Neuronal stem cell (in vitro differentiated cells): ENCODE measurements around the gene ANKRD13B.
A peak's percentile ranks its signal among the peaks of the same experiment; 100 is the strongest.

Experiments
- DNase-seq: peaks from one replicate; pipeline ENCODE4 v3.0.0-alpha.2; 2013; ENCODE audit warnings: low spot score
- H2AFZ ChIP-seq: one replicate; pipeline ENCODE4 v1.6.1; 2013; ENCODE audit warnings: mild to moderate bottlenecking, low read length, inconsistent platforms
- H2AK5ac ChIP-seq: 2 replicates; pipeline ENCODE4 v1.6.1; 2013; ENCODE audit warnings: low read depth, mild to moderate bottlenecking, inconsistent platforms, low read length, moderate library complexity, mixed read lengths
- H2BK120ac ChIP-seq: 2 replicates; pipeline ENCODE4 v1.6.1; 2013; ENCODE audit warnings: low read depth, mild to moderate bottlenecking, inconsistent platforms, low read length, moderate library complexity, mixed read lengths
- H2BK12ac ChIP-seq: one replicate; pipeline ENCODE4 v1.6.1; 2013; ENCODE audit warnings: low read length, inconsistent platforms
- H2BK15ac ChIP-seq: 2 replicates; pipeline ENCODE4 v1.6.1; 2013; ENCODE audit warnings: mild to moderate bottlenecking, low read length, inconsistent platforms, mixed read lengths
- H2BK5ac ChIP-seq: one replicate; pipeline ENCODE4 v1.6.1; 2013; ENCODE audit warnings: inconsistent platforms, mild to moderate bottlenecking, low read length, moderate library complexity
- H3K14ac ChIP-seq: one replicate; pipeline ENCODE4 v1.6.1; 2013; ENCODE audit warnings: low read length, inconsistent platforms
- H3K18ac ChIP-seq: 2 replicates; pipeline ENCODE4 v1.6.1; 2013; ENCODE audit warnings: low read length, inconsistent platforms
- H3K23ac ChIP-seq: 2 replicates; pipeline ENCODE4 v1.6.1; 2013; ENCODE audit warnings: low read depth, mild to moderate bottlenecking, mixed read lengths, low read length, inconsistent platforms; ENCODE audit not compliant: poor library complexity
- H3K27ac ChIP-seq: replicated peaks from 3 replicates; pipeline ENCODE4 v1.5.1; 2013; ENCODE audit warnings: low read length, inconsistent platforms
- H3K27me3 ChIP-seq, 3 experiments: 2 replicates each; pipeline ENCODE4 v1.6.1; 2013; ENCODE audit warnings: low read length in 3 of 3, mild to moderate bottlenecking in 2 of 3, inconsistent platforms in 1 of 3, low read depth in 1 of 3, mixed read lengths in 1 of 3, moderate library complexity in 1 of 3; ENCODE audit not compliant: control insufficient read depth in 3 of 3, insufficient read depth in 3 of 3
- H3K36me3 ChIP-seq, 2 donors: replicated peaks in 1 of 2; 2 replicates each; pipeline ENCODE4 v1.6.1; 2013; ENCODE audit warnings: low read length in 2 of 2; ENCODE audit not compliant: control insufficient read depth in 2 of 2, insufficient read depth in 2 of 2
- H3K4ac ChIP-seq: 2 replicates; pipeline ENCODE4 v1.6.1; 2013; ENCODE audit warnings: inconsistent platforms, mild to moderate bottlenecking, low read length, moderate library complexity
- H3K4me1 ChIP-seq, 2 donors: 1 replicate in 1 of 2; 2 replicates in 1 of 2; pipeline ENCODE4 v1.6.1; 2013; ENCODE audit warnings: low read length in 2 of 2, low read depth in 1 of 2; ENCODE audit not compliant: control insufficient read depth in 2 of 2, insufficient read depth in 1 of 2
- H3K4me2 ChIP-seq: one replicate; pipeline ENCODE4 v1.6.1; 2013; ENCODE audit warnings: mild to moderate bottlenecking, low read length, inconsistent platforms; ENCODE audit not compliant: insufficient read depth, poor library complexity, severe bottlenecking
- H3K4me3 ChIP-seq, 2 donors: 2 replicates each; pipeline ENCODE4 v1.5.1; 2013; ENCODE audit warnings: low read length in 2 of 2, mild to moderate bottlenecking in 2 of 2, inconsistent platforms in 1 of 2, moderate library complexity in 1 of 2
- H3K79me1 ChIP-seq: one replicate; pipeline ENCODE4 v1.6.1; 2013; ENCODE audit warnings: low read depth, mild to moderate bottlenecking, inconsistent platforms, low read length, moderate library complexity
- H3K9ac ChIP-seq: one replicate; pipeline ENCODE4 v1.6.1; 2013; ENCODE audit warnings: mild to moderate bottlenecking, low read depth, low read length, inconsistent platforms; ENCODE audit not compliant: poor library complexity
- H3K9me3 ChIP-seq, 2 donors: replicated peaks in 1 of 2; 2 replicates each; pipeline versions ENCODE3 to v1.6.1; 2013; ENCODE audit warnings: low read length in 2 of 2, mild to moderate bottlenecking in 2 of 2, inconsistent platforms in 1 of 2, low read depth in 1 of 2, mixed read lengths in 1 of 2, moderate library complexity in 1 of 2; ENCODE audit not compliant: control insufficient read depth in 2 of 2, insufficient read depth in 1 of 2
- H4K8ac ChIP-seq: one replicate; pipeline ENCODE4 v1.6.1; 2013; ENCODE audit warnings: low read depth, mild to moderate bottlenecking, inconsistent platforms, low read length, moderate library complexity
- H4K91ac ChIP-seq: one replicate; pipeline ENCODE4 v1.6.1; 2013; ENCODE audit warnings: low read length, low read depth, mild to moderate bottlenecking, inconsistent platforms; ENCODE audit not compliant: poor library complexity
- WGBS, 2 donors: extraction: QIAGEN DNeasy Blood & Tissue Kit; methylation state at CpG; one replicate each; pipeline ENCODE4 v1.1.7; 2013; ENCODE audit warnings: missing lambda C conversion rate in 2 of 2, mixed read lengths in 1 of 2; ENCODE audit not compliant: insufficient read length in 2 of 2, insufficient replicate concordance in 1 of 2; ENCODE audit errors: extremely low coverage in 2 of 2; 5-methylcytosine and 5-hydroxymethylcytosine counted together

ANKRD13B gene

DNA sequence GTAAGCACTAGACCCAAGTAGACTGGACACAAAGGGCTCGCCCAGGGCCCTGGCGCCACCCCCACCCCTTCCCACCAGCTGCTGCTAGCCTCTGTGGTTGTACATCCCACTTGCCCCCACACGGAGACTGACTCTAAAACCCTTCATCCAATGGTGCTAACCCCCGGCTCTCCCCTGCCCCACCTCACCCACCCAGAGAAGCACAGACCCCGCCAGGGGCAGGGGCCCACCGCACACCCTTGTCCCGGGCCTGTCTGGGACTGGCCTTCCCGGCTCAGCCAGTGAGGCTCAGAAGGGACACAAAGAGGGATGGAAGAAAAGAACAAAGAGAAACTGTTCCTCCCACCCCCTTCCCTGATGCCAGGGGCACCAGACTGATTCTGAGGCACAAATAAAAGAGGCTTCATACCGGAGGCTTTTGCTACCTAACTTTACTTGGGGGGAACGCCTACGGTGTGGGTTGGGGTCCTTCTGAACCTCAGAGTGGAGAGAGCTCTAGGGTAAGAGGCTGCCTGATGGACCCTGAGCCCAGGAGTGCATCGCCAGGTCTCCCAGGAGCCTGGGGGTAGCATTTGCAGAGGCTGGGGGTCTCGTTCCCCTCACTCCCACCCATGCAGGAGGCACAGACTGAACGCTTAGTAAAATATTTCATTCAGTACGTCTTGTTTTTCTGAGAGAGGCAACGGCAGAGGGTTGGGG, 21.6 kb downstream of the ANKRD13B start:
- H3K4me3 ChIP-seq, result no peak overlapping the region
- H3K9me3 ChIP-seq, result peaks cover 3 to 12% of the 10 kb centered on the region in 2 donors
- H4K8ac ChIP-seq, result no peak overlapping the region
- H2BK120ac ChIP-seq, result no peak overlapping the region
- H2AK5ac ChIP-seq, result peak overlapping the region; percentile 54
- no peak overlapping the region for H2AFZ ChIP-seq
- no peak overlapping the region for H3K4ac ChIP-seq
- peaks cover 5 to 35% of the 10 kb centered on the region in 2 donors for H3K36me3 ChIP-seq
- H3K4me1 ChIP-seq, result peaks cover 0 to 29% of the 10 kb centered on the region in 2 donors
- no peak overlapping the region for H3K9ac ChIP-seq
- no peak overlapping the region for H3K14ac ChIP-seq
- peak overlapping the region; percentile 88 for H3K18ac ChIP-seq
- WGBS, 2 donors, result no CpG with 5 or more reads among the region's 16 CpGs
- H4K91ac ChIP-seq, result no peak overlapping the region
- DNase-seq, result no peak
- peaks cover 8 to 36% (median 16%) of the 10 kb centered on the region in 3 experiments for H3K27me3 ChIP-seq
- H2BK15ac ChIP-seq, result peak overlapping the region; percentile 81
- peak overlapping the region; percentile 82 for H2BK12ac ChIP-seq
- H3K23ac ChIP-seq, result no peak overlapping the region
- peak overlapping the region; percentile 29 for H3K4me2 ChIP-seq
- no peaks in the 10 kb centered on the region for H3K79me1 ChIP-seq
- peak overlapping the region; percentile 14 for H2BK5ac ChIP-seq
- no peak overlapping the region for H3K27ac ChIP-seq

DNA sequence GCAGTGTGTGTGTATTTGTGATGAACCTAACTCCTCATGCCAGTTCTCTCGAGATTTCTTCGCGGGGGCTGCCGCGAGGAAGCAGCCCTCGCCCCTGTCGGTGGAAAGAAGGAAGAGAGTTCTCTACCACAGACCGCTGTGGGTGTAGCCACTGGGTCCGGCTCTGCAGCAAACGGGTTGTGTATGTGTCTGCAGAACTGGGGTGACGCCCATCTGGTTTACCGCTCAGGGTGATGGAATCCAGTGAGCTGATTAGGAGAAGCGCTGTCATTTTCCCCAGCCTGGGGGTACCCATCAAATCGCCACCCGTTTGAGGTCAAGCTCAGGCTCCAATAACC, 22.1 kb downstream of the ANKRD13B start:
- no peak overlapping the region for H3K4me3 ChIP-seq
- H3K27ac ChIP-seq, result no peak overlapping the region
- DNase-seq, result no peak

DNA sequence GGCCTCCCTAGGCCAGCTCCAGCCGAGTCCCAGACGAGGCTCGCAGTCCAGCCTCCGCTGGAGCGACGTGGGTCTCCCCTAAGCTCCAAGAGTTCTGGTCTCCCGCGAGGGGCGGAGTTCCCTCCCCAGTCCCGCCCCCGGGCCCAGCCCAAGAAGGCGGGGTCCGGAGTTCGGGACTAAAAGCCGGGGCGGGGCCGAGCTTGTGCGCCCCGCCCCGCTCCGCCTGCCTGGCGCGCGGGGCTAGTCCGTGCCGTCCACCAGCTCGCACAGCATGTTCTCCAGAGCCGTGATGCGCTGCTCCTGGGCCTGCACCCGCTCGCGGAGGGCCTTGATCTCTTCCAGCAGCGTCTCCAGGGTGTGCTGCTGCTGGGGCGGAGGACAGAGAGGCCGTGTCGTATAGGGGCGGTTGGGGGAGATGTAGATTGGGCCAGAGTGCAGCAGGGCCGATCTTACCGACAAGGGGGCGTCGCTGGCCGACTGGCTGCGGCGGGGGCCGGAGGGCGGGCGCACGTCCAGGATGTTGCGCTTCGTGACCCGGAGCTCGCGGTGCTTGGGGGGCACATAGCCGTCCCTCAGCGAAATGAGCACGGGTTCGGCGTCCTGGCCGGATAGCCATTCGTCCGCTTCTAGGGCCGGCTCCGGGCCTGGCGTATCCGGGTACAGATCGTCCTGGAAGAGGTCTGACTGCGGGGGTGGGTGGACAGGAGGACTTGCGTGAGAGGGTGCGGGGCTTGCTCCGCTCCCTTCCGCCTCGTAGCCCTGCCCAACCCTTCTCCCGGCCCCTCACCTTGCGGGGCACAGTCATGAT, 22.8 kb downstream of the ANKRD13B start:
- H3K36me3 ChIP-seq, result peaks cover 5 to 27% of the 10 kb centered on the region in 2 donors
- no peak overlapping the region for H3K4ac ChIP-seq
- H2AK5ac ChIP-seq, result peak overlapping the region; percentile 82
- peak overlapping the region; percentile 53 for H2BK12ac ChIP-seq
- WGBS, 2 donors, result no CpG with 5 or more reads among the region's 74 CpGs
- no peaks in the 10 kb centered on the region for H3K79me1 ChIP-seq
- H3K23ac ChIP-seq, result peak overlapping the region; percentile 95
- H2BK15ac ChIP-seq, result peak overlapping the region; percentile 84
- H2BK5ac ChIP-seq, result no peak overlapping the region
- DNase-seq, result peak; percentile 83
- H3K9me3 ChIP-seq, result peaks cover 3 to 12% of the 10 kb centered on the region in 2 donors
- H4K91ac ChIP-seq, result no peak overlapping the region
- H3K4me1 ChIP-seq, result peaks cover 2 to 31% of the 10 kb centered on the region in 2 donors
- H3K9ac ChIP-seq, result peak overlapping the region; percentile 68
- H3K4me3 ChIP-seq, result peak overlapping the region in 1 of 2 donors; percentile 74
- H2BK120ac ChIP-seq, result no peak overlapping the region
- H4K8ac ChIP-seq, result no peak overlapping the region
- no peak overlapping the region for H3K27ac ChIP-seq
- no peak overlapping the region for H2AFZ ChIP-seq
- peak overlapping the region; percentile 91 for H3K4me2 ChIP-seq
- H3K27me3 ChIP-seq, result peaks cover 8 to 38% (median 16%) of the 10 kb centered on the region in 3 experiments
- peak overlapping the region; percentile 93 for H3K18ac ChIP-seq
- H3K14ac ChIP-seq, result no peak overlapping the region

More for the DNA sequence above, 22.1 kb downstream of the ANKRD13B start:
- Histone ChIP-seq H2BK12ac (no peak overlapping the region), H3K14ac (no peak overlapping the region), H2AFZ (no peak overlapping the region), H3K79me1 (no peaks in the 10 kb centered on the region), H2BK120ac (no peak overlapping the region), H2BK5ac (no peak overlapping the region), H3K9me3 (peaks cover 3 to 12% of the 10 kb centered on the region in 2 donors), H3K4me1 (peaks cover 0 to 29% of the 10 kb centered on the region in 2 donors), H3K4ac (no peak overlapping the region), H3K18ac (peak overlapping the region; percentile 82), H4K8ac (no peak overlapping the region), H2AK5ac (peak overlapping the region; percentile 54), H3K27me3 (peaks cover 8 to 36% (median 16%) of the 10 kb centered on the region in 3 experiments), H2BK15ac (peak overlapping the region; percentile 51), H4K91ac (no peak overlapping the region), H3K9ac (no peak overlapping the region), H3K23ac (no peak overlapping the region), H3K36me3 (peaks cover 5 to 33% of the 10 kb centered on the region in 2 donors), H3K4me2 (peak overlapping the region; percentile 41)
- WGBS, 2 donors, result no CpG with 5 or more reads among the region's 15 CpGs
